Common myeloid progenitor, CD34-positive (primary cell): ENCODE measurements around the gene GRIK4.

Experiments used
- CTCF ChIA-PET: fragments of 350-600 bp; sonication (Branson Sonifier 250); formaldehyde crosslinking; loops from one replicate; lab custom pipeline; 2021; ENCODE audit warnings: antibody characterized with exemption; lab: Charles Lee
- POLR2A ChIA-PET: fragments of 350-600 bp; sonication (Branson Sonifier 250); formaldehyde crosslinking; loops from one replicate; lab custom pipeline; 2021; ENCODE audit warnings: antibody characterized with exemption; lab: Charles Lee
- DNase-seq, 3 donors: peaks; one replicate each; pipeline versions ENCODE4 v3.0.0 to v3.0.0-alpha.2; 2013
- H3K27ac ChIP-seq, 2 experiments: 1 replicate in 1 of 2; 2 replicates in 1 of 2; pipeline ENCODE4 v1.7.0; 2013; ENCODE audit warnings: inconsistent platforms in 2 of 2, low read length in 2 of 2, mild to moderate bottlenecking in 2 of 2, low read depth in 1 of 2, moderate library complexity in 1 of 2; ENCODE audit not compliant: severe bottlenecking in 2 of 2, insufficient read depth in 1 of 2, poor library complexity in 1 of 2
- H3K27me3 ChIP-seq, 5 experiments: replicated peaks in 2 of 5; 1 replicate in 3 of 5; 2 replicates in 2 of 5; pipeline versions ENCODE4 v1.6.1 to v1.7.0; 2013; ENCODE audit warnings: low read length in 4 of 5, mild to moderate bottlenecking in 2 of 5, moderate library complexity in 2 of 5, inconsistent platforms in 1 of 5; ENCODE audit not compliant: insufficient read depth in 5 of 5, control insufficient read depth in 4 of 5
- H3K36me3 ChIP-seq, 4 experiments: 1 replicate in 2 of 4; 2 replicates in 2 of 4; pipeline versions ENCODE4 v1.6.1 to v1.7.0; 2013; ENCODE audit warnings: low read length in 3 of 4, control low read depth in 1 of 4, mild to moderate bottlenecking in 1 of 4; ENCODE audit not compliant: control insufficient read depth in 4 of 4, insufficient read depth in 4 of 4
- H3K4me1 ChIP-seq, 4 experiments: 1 replicate in 3 of 4; 2 replicates in 1 of 4; pipeline versions ENCODE4 v1.6.1 to v1.7.1; 2013; ENCODE audit warnings: low read length in 3 of 4, mild to moderate bottlenecking in 3 of 4, control low read depth in 1 of 4, inconsistent platforms in 1 of 4, moderate library complexity in 1 of 4; ENCODE audit not compliant: control insufficient read depth in 4 of 4, insufficient read depth in 4 of 4; ENCODE audit errors: control extremely low read depth in 1 of 4
- H3K4me3 ChIP-seq, 7 experiments: 1 replicate in 4 of 7; 2 replicates in 3 of 7; pipeline versions ENCODE4 v1.5.1 to v1.7.0; 2013; ENCODE audit warnings: mild to moderate bottlenecking in 7 of 7, low read length in 6 of 7, moderate library complexity in 6 of 7, inconsistent platforms in 2 of 7, low read depth in 2 of 7, control low read depth in 1 of 7; ENCODE audit not compliant: insufficient read depth in 4 of 7, control insufficient read depth in 1 of 7; ENCODE audit errors: extremely low read depth in 1 of 7
- H3K9me3 ChIP-seq, 5 experiments: 1 replicate in 4 of 5; 2 replicates in 1 of 5; pipeline versions ENCODE4 v1.6.1 to v1.7.1; 2013; ENCODE audit warnings: low read length in 4 of 5, mild to moderate bottlenecking in 2 of 5, inconsistent platforms in 1 of 5, low read depth in 1 of 5, moderate library complexity in 1 of 5; ENCODE audit not compliant: control insufficient read depth in 4 of 5, insufficient read depth in 2 of 5; ENCODE audit errors: control extremely low read depth in 1 of 5
- WGBS: methylation state at CpG from one replicate; pipeline ENCODE4 v1.1.5; 2013; ENCODE audit not compliant: insufficient coverage; 5-methylcytosine and 5-hydroxymethylcytosine counted together

GRIK4 gene

DNA sequence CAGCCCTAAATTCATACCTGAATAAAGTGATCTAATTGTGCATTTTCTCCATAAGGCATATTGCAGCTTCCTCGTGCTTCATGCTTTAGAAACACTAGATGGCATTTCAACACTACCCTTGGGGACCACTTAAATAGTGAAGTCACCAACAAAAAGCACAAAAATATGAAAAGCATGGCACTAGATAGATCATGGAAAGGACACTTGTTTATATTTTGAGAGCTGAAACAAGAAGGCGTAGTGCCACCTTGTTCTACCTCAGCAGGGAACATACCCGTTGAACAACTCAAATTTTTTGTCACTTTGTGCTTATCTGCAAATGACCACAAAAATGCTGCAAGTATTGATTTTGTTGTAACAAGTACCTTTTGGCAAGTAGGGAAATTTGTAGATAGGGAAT, 521.0 kb downstream of the GRIK4 start:
- Histone ChIP-seq H3K27me3 (no peaks in the 10 kb centered on the region), H3K36me3 (peaks cover 0 to 3% (median 0%) of the 10 kb centered on the region in 4 experiments), H3K27ac (no peak overlapping the region), H3K9me3 (peaks cover 0 to 1% (median 0%) of the 10 kb centered on the region in 5 experiments), H3K4me1 (peaks cover 0 to 19% (median 2%) of the 10 kb centered on the region in 4 experiments), H3K4me3 (no peak overlapping the region)
- 80% methylated on average over 2 of the region's 3 CpGs for WGBS
- CTCF ChIA-PET, result interaction anchor here (1.2 kb wide), 1 partner anchor 60 kb away, joined by 3 read pairs; no protein-coding TSS in a partner anchor
- DNase-seq, result peak; percentile 18 to 48 (median 44)
- POLR2A ChIA-PET, result interaction anchor here (0.7 kb wide), 1 partner anchor 75 kb away, joined by 3 read pairs; no protein-coding TSS in a partner anchor

- peaks cover 0 to 1% (median 0%) of the 10 kb centered on the region in 5 experiments for H3K9me3 ChIP-seq
- H3K36me3 ChIP-seq, result peaks cover 0 to 3% (median 0%) of the 10 kb centered on the region in 4 experiments
- CTCF ChIA-PET, result no interaction called here
- no peaks in the 10 kb centered on the region for H3K27me3 ChIP-seq
- DNase-seq, result no peak
- no peak overlapping the region for H3K27ac ChIP-seq
- POLR2A ChIA-PET, result no interaction called here
- WGBS, result 93% methylated on average over 3 of the region's 4 CpGs
- no peak overlapping the region for H3K4me3 ChIP-seq
- peaks cover 0 to 19% (median 2%) of the 10 kb centered on the region in 4 experiments for H3K4me1 ChIP-seq
Measured at GRCh38 chr11:121033635-121034034, 522.1 kb downstream of the GRIK4 start.

- H3K27me3 ChIP-seq, result no peaks in the 10 kb centered on the region
- ChIA-PET CTCF (interaction anchor here (0.8 to 1.9 kb wide), 7 partner anchors 8 to 159 kb away, joined by 3 to 5 read pairs (median 4); partner anchors contain the start of gene TBCEL), POLR2A (no interaction called here)
- peaks cover 0 to 1% (median 0%) of the 10 kb centered on the region in 5 experiments for H3K9me3 ChIP-seq
- no peak overlapping the region for H3K27ac ChIP-seq
- H3K4me1 ChIP-seq, result peaks cover 0 to 15% (median 0%) of the 10 kb centered on the region in 4 experiments
- peaks cover 0 to 3% (median 0%) of the 10 kb centered on the region in 4 experiments for H3K36me3 ChIP-seq
- H3K4me3 ChIP-seq, result no peak overlapping the region
- DNase-seq, result no peak
- WGBS, result 88% methylated on average over 3 of the region's 4 CpGs
Measured at GRCh38 chr11:121035169-121035755, 523.7 kb downstream of the GRIK4 start.

GRCh38 chr11:121035780-121036179, 524.2 kb downstream of the GRIK4 start:
- peaks cover 0 to 16% (median 0%) of the 10 kb centered on the region in 4 experiments for H3K4me1 ChIP-seq
- peak; percentile 15 to 72 (median 58) for DNase-seq
- CTCF ChIA-PET, result interaction anchor here (1.1 to 1.9 kb wide), 2 partner anchors 16 to 91 kb away, joined by 3 to 5 read pairs; no protein-coding TSS in a partner anchor
- POLR2A ChIA-PET, result no interaction called here
- H3K27ac ChIP-seq, result no peak overlapping the region
- H3K9me3 ChIP-seq, result peaks cover 0 to 1% (median 0%) of the 10 kb centered on the region in 5 experiments
- H3K36me3 ChIP-seq, result peaks cover 0 to 3% (median 0%) of the 10 kb centered on the region in 4 experiments
- no peak overlapping the region for H3K4me3 ChIP-seq
- 21% methylated on average over 3 of the region's 3 CpGs for WGBS
- H3K27me3 ChIP-seq, result no peaks in the 10 kb centered on the region

GRCh38 chr11:121037016-121037415, 525.5 kb downstream of the GRIK4 start:
- DNase-seq, result peak in 2 of 3 donors; percentile 15 to 31
- CTCF ChIA-PET, result no interaction called here
- POLR2A ChIA-PET, result no interaction called here

More at GRCh38 chr11:121037016-121037415, 525.5 kb downstream of the GRIK4 start:
- H3K4me1 ChIP-seq, result peaks cover 0 to 16% (median 0%) of the 10 kb centered on the region in 4 experiments
- H3K9me3 ChIP-seq, result no peaks in the 10 kb centered on the region
- no peak overlapping the region for H3K4me3 ChIP-seq
- WGBS, result no CpG with 5 or more reads among the region's 1 CpG
- no peaks in the 10 kb centered on the region for H3K36me3 ChIP-seq
- H3K27ac ChIP-seq, result no peak overlapping the region
- H3K27me3 ChIP-seq, result no peaks in the 10 kb centered on the region
